ENCODE results near the gene WDR27. TPM values are rescaled to one million over a fixed set of nuclear protein-coding genes. Genes with fewer than 3 reads are reported as not detected.

The WDR27 gene
- total RNA-seq, 2 experiments from 2014 or later = 77.2 to 108 TPM

DNA sequence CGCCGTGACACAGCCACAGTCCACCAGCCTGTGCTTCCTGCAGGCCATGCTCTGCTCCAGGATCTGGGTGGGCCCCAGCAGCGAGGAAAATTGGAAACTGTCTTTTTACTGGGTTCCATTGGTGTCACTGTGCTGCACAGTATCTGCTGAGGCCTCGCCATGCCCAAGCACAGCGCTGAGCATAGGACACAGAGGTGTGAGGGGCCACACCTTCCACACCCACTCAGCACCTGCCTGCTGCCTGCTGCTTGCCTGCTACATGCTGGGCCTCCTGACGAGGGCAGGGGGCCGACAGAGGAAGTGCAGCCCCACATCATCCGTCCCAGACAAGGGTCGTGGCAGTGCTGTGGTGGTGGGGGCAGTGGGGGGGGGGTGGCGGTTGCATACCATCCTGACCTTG lies 275.2 kb downstream of the WDR27 start:
- H3K4me3 ChIP-seq (ENCODE audit: low read depth, low read length, poor library complexity, severe bottlenecking) = no peak overlapping the region
- ChIA-PET CTCF (ENCODE audit: unreplicated experiment) (no interaction called here), POLR2A (interaction anchor here (1.0 kb wide), 1 partner anchor 10 kb away, joined by 3 read pairs; no protein-coding TSS in a partner anchor)

DNA sequence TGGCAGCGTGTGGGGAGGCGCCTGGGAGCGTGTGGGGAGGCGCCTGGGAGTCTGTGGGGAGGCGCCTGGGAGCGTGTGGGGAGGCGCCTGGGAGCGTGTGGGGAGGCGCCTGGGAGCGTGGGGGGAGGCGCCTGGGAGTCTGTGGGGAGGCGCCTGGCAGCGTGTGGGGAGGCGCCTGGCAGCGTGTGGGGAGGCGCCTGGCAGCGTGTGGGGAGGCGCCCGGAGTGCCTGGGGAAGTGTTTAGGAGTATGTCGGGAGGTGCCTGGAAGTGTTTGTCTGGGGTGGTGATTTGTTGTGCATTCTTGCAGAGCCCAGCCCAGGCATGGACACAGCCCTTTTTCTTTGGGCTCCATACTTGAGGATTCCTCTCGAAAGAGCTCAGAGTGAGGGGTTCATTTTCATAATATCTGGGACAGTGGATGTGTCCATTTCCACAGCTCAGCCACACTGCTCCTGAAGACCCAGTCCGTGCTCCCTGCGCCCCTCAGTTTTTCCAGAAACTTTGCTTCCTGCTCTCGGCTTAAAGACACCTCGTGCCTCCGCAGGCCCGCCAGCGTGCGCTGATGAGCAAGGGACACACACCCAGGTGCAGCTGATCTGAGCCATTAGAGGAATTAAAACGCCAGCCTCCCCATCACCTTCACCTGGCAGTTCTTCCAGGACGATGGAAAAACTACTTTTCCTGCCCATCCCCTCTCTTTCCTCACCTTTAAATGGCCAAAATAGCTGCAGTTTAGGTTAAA lies 276.0 kb downstream of the WDR27 start:
- POLR2A ChIA-PET = interaction anchor here (1.0 kb wide), 1 partner anchor 11 kb away, joined by 3 read pairs; no protein-coding TSS in a partner anchor
- Histone ChIP-seq H3K4me1 (ENCODE audit: insufficient read depth, low read length, poor library complexity, severe bottlenecking) (no peaks in the 10 kb centered on the region), H3K9me2 (ENCODE audit: insufficient read depth, low read length) (no peaks in the 10 kb centered on the region), H4K20me1 (ENCODE audit: insufficient read depth, low read length) (no peaks in the 10 kb centered on the region), H3K4me3 (ENCODE audit: low read depth, low read length, poor library complexity, severe bottlenecking) (no peak overlapping the region), H2AFZ (ENCODE audit: low read length) (no peak overlapping the region), H3K79me2 (ENCODE audit: insufficient read depth, low read depth, low read length) (no peaks in the 10 kb centered on the region), H3K27ac (ENCODE audit: low read depth, low read length, poor library complexity, severe bottlenecking) (no peak overlapping the region), H3K4me2 (ENCODE audit: low read length) (no peak overlapping the region), H3K9me3 (ENCODE audit: low read length) (no peaks in the 10 kb centered on the region), H3K36me3 (ENCODE audit: insufficient read depth, low read length) (no peaks in the 10 kb centered on the region)
- DNase-seq (ENCODE audit: low spot score) = no peak
- intact Hi-C loops (cut with micrococcal nuclease; ENCODE audit: unreplicated experiment) = no loop called here
- BruUV-seq (replicated peaks) = no TSS peak
- TF ChIP-seq, protein P1, sequence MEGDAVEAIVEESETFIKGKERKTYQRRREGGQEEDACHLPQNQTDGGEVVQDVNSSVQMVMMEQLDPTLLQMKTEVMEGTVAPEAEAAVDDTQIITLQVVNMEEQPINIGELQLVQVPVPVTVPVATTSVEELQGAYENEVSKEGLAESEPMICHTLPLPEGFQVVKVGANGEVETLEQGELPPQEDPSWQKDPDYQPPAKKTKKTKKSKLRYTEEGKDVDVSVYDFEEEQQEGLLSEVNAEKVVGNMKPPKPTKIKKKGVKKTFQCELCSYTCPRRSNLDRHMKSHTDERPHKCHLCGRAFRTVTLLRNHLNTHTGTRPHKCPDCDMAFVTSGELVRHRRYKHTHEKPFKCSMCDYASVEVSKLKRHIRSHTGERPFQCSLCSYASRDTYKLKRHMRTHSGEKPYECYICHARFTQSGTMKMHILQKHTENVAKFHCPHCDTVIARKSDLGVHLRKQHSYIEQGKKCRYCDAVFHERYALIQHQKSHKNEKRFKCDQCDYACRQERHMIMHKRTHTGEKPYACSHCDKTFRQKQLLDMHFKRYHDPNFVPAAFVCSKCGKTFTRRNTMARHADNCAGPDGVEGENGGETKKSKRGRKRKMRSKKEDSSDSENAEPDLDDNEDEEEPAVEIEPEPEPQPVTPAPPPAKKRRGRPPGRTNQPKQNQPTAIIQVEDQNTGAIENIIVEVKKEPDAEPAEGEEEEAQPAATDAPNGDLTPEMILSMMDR (conservative IDR thresholded peaks at IDR 0.05; ENCODE audit: low read length) = no peak
- no peak for TF ChIP-seq EZH2phosphoT487 (IDR thresholded peaks at IDR 0.05; ENCODE audit: borderline replicate concordance, low read depth, low read length)
- CTCF ChIA-PET (ENCODE audit: unreplicated experiment) = no interaction called here

More for the DNA sequence above, 275.2 kb downstream of the WDR27 start:
- Histone ChIP-seq H3K9me2 (ENCODE audit: insufficient read depth, low read length) (no peaks in the 10 kb centered on the region), H3K79me2 (ENCODE audit: insufficient read depth, low read depth, low read length) (no peaks in the 10 kb centered on the region), H4K20me1 (ENCODE audit: insufficient read depth, low read length) (no peaks in the 10 kb centered on the region), H3K4me1 (ENCODE audit: insufficient read depth, low read length, poor library complexity, severe bottlenecking) (no peaks in the 10 kb centered on the region), H3K9me3 (ENCODE audit: low read length) (0 out of 2 replicates have a peak, but pooled peaks cover 7% of the 10 kb centered on the region), H3K27ac (ENCODE audit: low read depth, low read length, poor library complexity, severe bottlenecking) (no peak overlapping the region), H3K36me3 (ENCODE audit: insufficient read depth, low read length) (no peaks in the 10 kb centered on the region), H2AFZ (ENCODE audit: low read length) (no peak overlapping the region), H3K4me2 (ENCODE audit: low read length) (no peak overlapping the region)
- BruUV-seq (replicated peaks) = no TSS peak
- no peak for DNase-seq (ENCODE audit: low spot score)
- TF ChIP-seq, protein P1 (conservative IDR thresholded peaks at IDR 0.05; ENCODE audit: low read length) = no peak
- no peak for TF ChIP-seq EZH2phosphoT487 (IDR thresholded peaks at IDR 0.05; ENCODE audit: borderline replicate concordance, low read depth, low read length)
- intact Hi-C loops (cut with micrococcal nuclease; ENCODE audit: unreplicated experiment) = no loop called here

DNA sequence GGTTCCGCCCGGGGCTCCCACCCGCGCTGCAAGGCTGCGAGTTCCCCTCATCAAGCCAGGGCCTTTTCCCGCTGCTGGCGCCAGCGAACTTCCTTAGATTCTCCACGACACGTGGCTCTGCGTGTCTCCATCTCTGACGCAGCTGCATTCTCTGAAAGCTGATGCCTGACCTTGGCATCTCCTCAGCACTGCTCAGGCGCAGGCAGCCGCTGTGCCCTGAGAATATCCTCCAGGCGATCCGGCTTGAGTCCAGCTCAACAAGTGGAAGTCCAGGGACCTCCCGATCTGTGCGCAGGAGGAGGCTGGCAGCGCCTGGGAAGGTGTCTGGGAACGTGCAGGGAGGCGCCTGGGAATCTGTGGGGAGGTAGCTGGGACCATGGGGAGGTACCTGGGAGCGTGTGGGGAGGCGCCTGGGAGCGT lies 277.0 kb downstream of the WDR27 start:
- H3K4me3 ChIP-seq (ENCODE audit: low read depth, low read length, poor library complexity, severe bottlenecking) = no peak overlapping the region
- H3K79me2 ChIP-seq (ENCODE audit: insufficient read depth, low read depth, low read length) = no peaks in the 10 kb centered on the region
- H3K36me3 ChIP-seq (ENCODE audit: insufficient read depth, low read length) = no peaks in the 10 kb centered on the region
- no peak overlapping the region for H3K27ac ChIP-seq (ENCODE audit: low read depth, low read length, poor library complexity, severe bottlenecking)
- H2AFZ ChIP-seq (ENCODE audit: low read length) = no peak overlapping the region
- H3K9me3 ChIP-seq (ENCODE audit: low read length) = no peaks in the 10 kb centered on the region
- POLR2A ChIA-PET = no interaction called here
- no peaks in the 10 kb centered on the region for H3K9me2 ChIP-seq (ENCODE audit: insufficient read depth, low read length)
- DNase-seq (ENCODE audit: low spot score) = no peak
- H3K4me2 ChIP-seq (ENCODE audit: low read length) = no peak overlapping the region
- TF ChIP-seq, protein P1 (conservative IDR thresholded peaks at IDR 0.05; ENCODE audit: low read length) = no peak
- no peak for TF ChIP-seq EZH2phosphoT487 (IDR thresholded peaks at IDR 0.05; ENCODE audit: borderline replicate concordance, low read depth, low read length)
- intact Hi-C loops (cut with micrococcal nuclease; ENCODE audit: unreplicated experiment) = no loop called here
- CTCF ChIA-PET (ENCODE audit: unreplicated experiment) = no interaction called here
- BruUV-seq (replicated peaks) = no TSS peak
- H3K4me1 ChIP-seq (ENCODE audit: insufficient read depth, low read length, poor library complexity, severe bottlenecking) = no peaks in the 10 kb centered on the region
- H4K20me1 ChIP-seq (ENCODE audit: insufficient read depth, low read length) = no peaks in the 10 kb centered on the region
